Neuronal stem cell (in vitro differentiated cells): ENCODE measurements around the gene TGFB1.
A peak's percentile ranks its signal among the peaks of the same experiment; 100 is the strongest.

Experiments
- DNase-seq: peaks from one replicate; pipeline ENCODE4 v3.0.0-alpha.2; 2013; ENCODE audit warnings: low spot score
- H2AFZ ChIP-seq: one replicate; pipeline ENCODE4 v1.6.1; 2013; ENCODE audit warnings: mild to moderate bottlenecking, low read length, inconsistent platforms
- H2AK5ac ChIP-seq: 2 replicates; pipeline ENCODE4 v1.6.1; 2013; ENCODE audit warnings: low read depth, mild to moderate bottlenecking, inconsistent platforms, low read length, moderate library complexity, mixed read lengths
- H2BK120ac ChIP-seq: 2 replicates; pipeline ENCODE4 v1.6.1; 2013; ENCODE audit warnings: low read depth, mild to moderate bottlenecking, inconsistent platforms, low read length, moderate library complexity, mixed read lengths
- H2BK12ac ChIP-seq: one replicate; pipeline ENCODE4 v1.6.1; 2013; ENCODE audit warnings: low read length, inconsistent platforms
- H2BK15ac ChIP-seq: 2 replicates; pipeline ENCODE4 v1.6.1; 2013; ENCODE audit warnings: mild to moderate bottlenecking, low read length, inconsistent platforms, mixed read lengths
- H2BK5ac ChIP-seq: one replicate; pipeline ENCODE4 v1.6.1; 2013; ENCODE audit warnings: inconsistent platforms, mild to moderate bottlenecking, low read length, moderate library complexity
- H3K14ac ChIP-seq: one replicate; pipeline ENCODE4 v1.6.1; 2013; ENCODE audit warnings: low read length, inconsistent platforms
- H3K18ac ChIP-seq: 2 replicates; pipeline ENCODE4 v1.6.1; 2013; ENCODE audit warnings: low read length, inconsistent platforms
- H3K23ac ChIP-seq: 2 replicates; pipeline ENCODE4 v1.6.1; 2013; ENCODE audit warnings: low read depth, mild to moderate bottlenecking, mixed read lengths, low read length, inconsistent platforms; ENCODE audit not compliant: poor library complexity
- H3K27ac ChIP-seq: replicated peaks from 3 replicates; pipeline ENCODE4 v1.5.1; 2013; ENCODE audit warnings: low read length, inconsistent platforms
- H3K27me3 ChIP-seq, 3 experiments: 2 replicates each; pipeline ENCODE4 v1.6.1; 2013; ENCODE audit warnings: low read length in 3 of 3, mild to moderate bottlenecking in 2 of 3, inconsistent platforms in 1 of 3, low read depth in 1 of 3, mixed read lengths in 1 of 3, moderate library complexity in 1 of 3; ENCODE audit not compliant: control insufficient read depth in 3 of 3, insufficient read depth in 3 of 3
- H3K36me3 ChIP-seq, 2 donors: replicated peaks in 1 of 2; 2 replicates each; pipeline ENCODE4 v1.6.1; 2013; ENCODE audit warnings: low read length in 2 of 2; ENCODE audit not compliant: control insufficient read depth in 2 of 2, insufficient read depth in 2 of 2
- H3K4ac ChIP-seq: 2 replicates; pipeline ENCODE4 v1.6.1; 2013; ENCODE audit warnings: inconsistent platforms, mild to moderate bottlenecking, low read length, moderate library complexity
- H3K4me1 ChIP-seq, 2 donors: 1 replicate in 1 of 2; 2 replicates in 1 of 2; pipeline ENCODE4 v1.6.1; 2013; ENCODE audit warnings: low read length in 2 of 2, low read depth in 1 of 2; ENCODE audit not compliant: control insufficient read depth in 2 of 2, insufficient read depth in 1 of 2
- H3K4me2 ChIP-seq: one replicate; pipeline ENCODE4 v1.6.1; 2013; ENCODE audit warnings: mild to moderate bottlenecking, low read length, inconsistent platforms; ENCODE audit not compliant: insufficient read depth, poor library complexity, severe bottlenecking
- H3K4me3 ChIP-seq, 2 donors: 2 replicates each; pipeline ENCODE4 v1.5.1; 2013; ENCODE audit warnings: low read length in 2 of 2, mild to moderate bottlenecking in 2 of 2, inconsistent platforms in 1 of 2, moderate library complexity in 1 of 2
- H3K79me1 ChIP-seq: one replicate; pipeline ENCODE4 v1.6.1; 2013; ENCODE audit warnings: low read depth, mild to moderate bottlenecking, inconsistent platforms, low read length, moderate library complexity
- H3K9ac ChIP-seq: one replicate; pipeline ENCODE4 v1.6.1; 2013; ENCODE audit warnings: mild to moderate bottlenecking, low read depth, low read length, inconsistent platforms; ENCODE audit not compliant: poor library complexity
- H3K9me3 ChIP-seq, 2 donors: replicated peaks in 1 of 2; 2 replicates each; pipeline versions ENCODE3 to v1.6.1; 2013; ENCODE audit warnings: low read length in 2 of 2, mild to moderate bottlenecking in 2 of 2, inconsistent platforms in 1 of 2, low read depth in 1 of 2, mixed read lengths in 1 of 2, moderate library complexity in 1 of 2; ENCODE audit not compliant: control insufficient read depth in 2 of 2, insufficient read depth in 1 of 2
- H4K8ac ChIP-seq: one replicate; pipeline ENCODE4 v1.6.1; 2013; ENCODE audit warnings: low read depth, mild to moderate bottlenecking, inconsistent platforms, low read length, moderate library complexity
- H4K91ac ChIP-seq: one replicate; pipeline ENCODE4 v1.6.1; 2013; ENCODE audit warnings: low read length, low read depth, mild to moderate bottlenecking, inconsistent platforms; ENCODE audit not compliant: poor library complexity
- WGBS, 2 donors: extraction: QIAGEN DNeasy Blood & Tissue Kit; methylation state at CpG; one replicate each; pipeline ENCODE4 v1.1.7; 2013; ENCODE audit warnings: missing lambda C conversion rate in 2 of 2, mixed read lengths in 1 of 2; ENCODE audit not compliant: insufficient read length in 2 of 2, insufficient replicate concordance in 1 of 2; ENCODE audit errors: extremely low coverage in 2 of 2; 5-methylcytosine and 5-hydroxymethylcytosine counted together

Gene TGFB1

DNA sequence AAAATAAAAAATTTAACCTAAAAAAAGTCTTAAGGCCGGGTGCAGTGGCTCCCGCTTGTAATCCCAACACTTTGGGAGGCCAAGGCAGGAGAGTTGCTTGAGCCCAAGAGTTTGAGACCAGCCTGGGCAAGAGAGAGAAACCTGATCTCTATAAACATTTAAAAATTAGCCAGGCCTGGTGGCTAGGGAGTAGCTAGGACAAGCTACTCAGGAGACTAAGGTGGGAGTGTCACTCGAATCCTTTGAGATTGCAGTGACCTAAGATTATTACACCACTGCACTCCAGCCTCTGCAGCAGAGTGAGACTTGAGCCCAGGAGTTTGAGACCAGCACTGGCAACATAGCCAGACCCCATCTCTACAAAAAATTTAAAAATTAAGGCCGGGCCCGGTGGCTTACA is 42.6 kb downstream of the TGFB1 start:
- WGBS, 2 donors: no CpG with 5 or more reads among the region's 5 CpGs
- H3K36me3 ChIP-seq: peaks cover 16 to 64% of the 10 kb centered on the region in 2 donors
- H3K27ac ChIP-seq: no peak overlapping the region
- H3K4me2 ChIP-seq: no peak overlapping the region
- H3K9ac ChIP-seq: no peak overlapping the region
- H2BK15ac ChIP-seq: no peak overlapping the region
- H2AK5ac ChIP-seq: no peak overlapping the region
- no peak overlapping the region for H3K4ac ChIP-seq
- no peak overlapping the region for H4K8ac ChIP-seq
- no peak for DNase-seq
- H3K18ac ChIP-seq: no peak overlapping the region
- no peak overlapping the region for H4K91ac ChIP-seq
- no peak overlapping the region for H2BK120ac ChIP-seq
- H3K4me1 ChIP-seq: peaks cover 0 to 8% of the 10 kb centered on the region in 2 donors
- H3K4me3 ChIP-seq: peak overlapping the region in 1 of 2 donors; percentile 54
- H2BK12ac ChIP-seq: no peak overlapping the region
- H3K9me3 ChIP-seq: no peaks in the 10 kb centered on the region
- no peak overlapping the region for H3K14ac ChIP-seq
- H3K79me1 ChIP-seq: peaks cover 2% of the 10 kb centered on the region
- no peak overlapping the region for H3K23ac ChIP-seq
- H3K27me3 ChIP-seq: no peaks in the 10 kb centered on the region
- H2AFZ ChIP-seq: no peak overlapping the region
- H2BK5ac ChIP-seq: no peak overlapping the region

- H3K4ac ChIP-seq: no peak within 1 kb of the TSS
- H2BK15ac ChIP-seq: no peak within 1 kb of the TSS
- DNase-seq: peak; percentile 91
- H3K4me3 ChIP-seq: peak within 1 kb of the TSS; percentile 54 to 82
- peaks cover 2% of the 10 kb centered on the region for H3K79me1 ChIP-seq
- no peak within 1 kb of the TSS for H4K8ac ChIP-seq
- peaks cover 0 to 8% of the 10 kb centered on the region in 2 donors for H3K4me1 ChIP-seq
- H2BK120ac ChIP-seq: no peak within 1 kb of the TSS
- H4K91ac ChIP-seq: no peak within 1 kb of the TSS
- H2AK5ac ChIP-seq: no peak within 1 kb of the TSS
- H2BK5ac ChIP-seq: peak within 1 kb of the TSS; percentile 77
- H3K18ac ChIP-seq: peak within 1 kb of the TSS; percentile 95
- H2AFZ ChIP-seq: peak within 1 kb of the TSS; percentile 93
- H3K14ac ChIP-seq: no peak within 1 kb of the TSS
- peak within 1 kb of the TSS; percentile 87 for H3K27ac ChIP-seq
- H3K27me3 ChIP-seq: no peaks in the 10 kb centered on the region
- no CpG with 5 or more reads among the region's 47 CpGs for WGBS, 2 donors
- no peaks in the 10 kb centered on the region for H3K9me3 ChIP-seq
- H3K4me2 ChIP-seq: peak within 1 kb of the TSS; percentile 60
- no peak within 1 kb of the TSS for H2BK12ac ChIP-seq
- H3K36me3 ChIP-seq: peaks cover 23 to 64% of the 10 kb centered on the region in 2 donors
- H3K9ac ChIP-seq: peak within 1 kb of the TSS; percentile 79
- peak within 1 kb of the TSS; percentile 81 for H3K23ac ChIP-seq
Measured at GRCh38 chr19:41310033-41310831, 43.5 kb downstream of the TGFB1 start, which contains the start of gene CCDC97. Gene CCDC97, plus strand, starts transcription at chr19:41310172. Its CDS starts 139 bp downstream, at chr19:41310311.

GRCh38 chr19:41309180-41310032 is 44.3 kb downstream of the TGFB1 start:
- H3K23ac ChIP-seq: peak overlapping the region; percentile 81
- H4K91ac ChIP-seq: no peak overlapping the region
- peak overlapping the region; percentile 93 for H2AFZ ChIP-seq
- H3K9me3 ChIP-seq: no peaks in the 10 kb centered on the region
- H3K4me1 ChIP-seq: peaks cover 0 to 8% of the 10 kb centered on the region in 2 donors
- no peak overlapping the region for H2BK15ac ChIP-seq
- no peak overlapping the region for H2AK5ac ChIP-seq
- peak overlapping the region; percentile 77 for H2BK5ac ChIP-seq
- H3K4me3 ChIP-seq: peak overlapping the region; percentile 54 to 82
- no peak overlapping the region for H2BK120ac ChIP-seq
- no peak overlapping the region for H2BK12ac ChIP-seq
- peaks cover 2% of the 10 kb centered on the region for H3K79me1 ChIP-seq
- H3K9ac ChIP-seq: no peak overlapping the region
- peak overlapping the region; percentile 32 for H3K27ac ChIP-seq
- H4K8ac ChIP-seq: no peak overlapping the region
- DNase-seq: no peak
- no peaks in the 10 kb centered on the region for H3K27me3 ChIP-seq
- peak overlapping the region; percentile 60 for H3K4me2 ChIP-seq
- no CpG with 5 or more reads among the region's 26 CpGs for WGBS, 2 donors
- H3K18ac ChIP-seq: no peak overlapping the region
- no peak overlapping the region for H3K4ac ChIP-seq
- peaks cover 31 to 65% of the 10 kb centered on the region in 2 donors for H3K36me3 ChIP-seq
- H3K14ac ChIP-seq: no peak overlapping the region
